ENCODE measurements around the gene EZR. TPM values are rescaled to one million over a fixed set of nuclear protein-coding genes. Genes with fewer than 3 reads are reported as not detected.

The EZR gene
- total RNA-seq, 1 donor, result 89.4 TPM

GRCh38 chr6:158852312-158853071, 33.3 kb upstream of the EZR start:
- H3K27ac ChIP-seq (ENCODE audit: low read depth, low read length), result peak overlapping the region; percentile 2
- no peak overlapping the region for H3K4me3 ChIP-seq (ENCODE audit: insufficient read depth, low read length)
- no peak overlapping the region for H3K4me2 ChIP-seq (ENCODE audit: insufficient read depth, low read length)
- no peaks in the 10 kb centered on the region for H3K27me3 ChIP-seq (ENCODE audit: insufficient read depth, low read length)
- H3K9me3 ChIP-seq (ENCODE audit: low read depth, low read length), result no peaks in the 10 kb centered on the region
- no peaks in the 10 kb centered on the region for H4K20me1 ChIP-seq (ENCODE audit: insufficient read depth, low read length)
- peaks cover 39% of the 10 kb centered on the region for H3K4me1 ChIP-seq (ENCODE audit: insufficient read depth, low read length)
- H3K36me3 ChIP-seq (ENCODE audit: insufficient read depth, low read length), result no peaks in the 10 kb centered on the region
- H2AFZ ChIP-seq (ENCODE audit: low read length), result no peak overlapping the region
- DNase-seq (ENCODE audit: insufficient read length, low spot score, missing footprints), result peak; percentile 53
- no peaks in the 10 kb centered on the region for H3K79me2 ChIP-seq (ENCODE audit: insufficient read depth, low read length)
- TF ChIP-seq CTCF (IDR thresholded peaks at IDR 0.05; ENCODE audit: extremely low read depth, low read depth, low read length), result no peak

GRCh38 chr6:158850807-158851115, 31.6 kb upstream of the EZR start:
- peak; percentile 73 for DNase-seq (ENCODE audit: insufficient read length, low spot score, missing footprints)
- Histone ChIP-seq H3K36me3 (ENCODE audit: insufficient read depth, low read length) (no peaks in the 10 kb centered on the region), H3K4me3 (ENCODE audit: insufficient read depth, low read length) (no peak overlapping the region), H3K4me1 (ENCODE audit: insufficient read depth, low read length) (peaks cover 39% of the 10 kb centered on the region), H4K20me1 (ENCODE audit: insufficient read depth, low read length) (no peaks in the 10 kb centered on the region), H3K79me2 (ENCODE audit: insufficient read depth, low read length) (no peaks in the 10 kb centered on the region), H3K4me2 (ENCODE audit: insufficient read depth, low read length) (peak overlapping the region; percentile 82), H3K27ac (ENCODE audit: low read depth, low read length) (peak overlapping the region; percentile 97), H3K9me3 (ENCODE audit: low read depth, low read length) (no peaks in the 10 kb centered on the region), H2AFZ (ENCODE audit: low read length) (no peak overlapping the region), H3K27me3 (ENCODE audit: insufficient read depth, low read length) (no peaks in the 10 kb centered on the region)
- TF ChIP-seq CTCF (IDR thresholded peaks at IDR 0.05; ENCODE audit: extremely low read depth, low read depth, low read length), result no peak

GRCh38 chr6:158849899-158850806, 31.0 kb upstream of the EZR start:
- no peak for TF ChIP-seq CTCF (IDR thresholded peaks at IDR 0.05; ENCODE audit: extremely low read depth, low read depth, low read length)
- H3K4me2 ChIP-seq (ENCODE audit: insufficient read depth, low read length), result peak overlapping the region; percentile 82
- DNase-seq (ENCODE audit: insufficient read length, low spot score, missing footprints), result peak; percentile 93
- no peaks in the 10 kb centered on the region for H3K36me3 ChIP-seq (ENCODE audit: insufficient read depth, low read length)
- peak overlapping the region; percentile 48 for H3K4me3 ChIP-seq (ENCODE audit: insufficient read depth, low read length)
- no peaks in the 10 kb centered on the region for H3K9me3 ChIP-seq (ENCODE audit: low read depth, low read length)
- peaks cover 39% of the 10 kb centered on the region for H3K4me1 ChIP-seq (ENCODE audit: insufficient read depth, low read length)
- H4K20me1 ChIP-seq (ENCODE audit: insufficient read depth, low read length), result no peaks in the 10 kb centered on the region
- H3K27me3 ChIP-seq (ENCODE audit: insufficient read depth, low read length), result no peaks in the 10 kb centered on the region
- no peaks in the 10 kb centered on the region for H3K79me2 ChIP-seq (ENCODE audit: insufficient read depth, low read length)
- peak overlapping the region; percentile 53 for H2AFZ ChIP-seq (ENCODE audit: low read length)
- peak overlapping the region; percentile 97 for H3K27ac ChIP-seq (ENCODE audit: low read depth, low read length)

- Histone ChIP-seq H3K27ac (ENCODE audit: low read depth, low read length) (no peak overlapping the region), H3K9me3 (ENCODE audit: low read depth, low read length) (no peaks in the 10 kb centered on the region), H3K4me2 (ENCODE audit: insufficient read depth, low read length) (no peak overlapping the region), H3K27me3 (ENCODE audit: insufficient read depth, low read length) (no peaks in the 10 kb centered on the region), H2AFZ (ENCODE audit: low read length) (no peak overlapping the region), H3K36me3 (ENCODE audit: insufficient read depth, low read length) (no peaks in the 10 kb centered on the region), H3K4me3 (ENCODE audit: insufficient read depth, low read length) (no peak overlapping the region), H3K4me1 (ENCODE audit: insufficient read depth, low read length) (peaks cover 27% of the 10 kb centered on the region), H4K20me1 (ENCODE audit: insufficient read depth, low read length) (no peaks in the 10 kb centered on the region), H3K79me2 (ENCODE audit: insufficient read depth, low read length) (no peaks in the 10 kb centered on the region)
- DNase-seq (ENCODE audit: insufficient read length, low spot score, missing footprints), result no peak
- TF ChIP-seq CTCF (IDR thresholded peaks at IDR 0.05; ENCODE audit: extremely low read depth, low read depth, low read length), result no peak
These were observed 29.3 kb upstream of the EZR start for GRCh38 chr6:158848490-158848895.
